D721Med (cell line): ENCODE measurements around the gene MICAL3.

ENCODE experiments used
- DNase-seq: peaks from one replicate; pipeline ENCODE4 v3.0.0; 2011; ENCODE audit warnings: low spot score; ENCODE audit not compliant: insufficient read length
- FAIRE-seq: peaks from 2 replicates; lab custom pipeline; 2011; peaks lifted over from hg19 to GRCh38; lab: Jason Lieb, UNC
- CTCF ChIP-seq: IDR thresholded peaks from 2 replicates; pipeline ENCODE4 v1.5.1; 2012; ENCODE audit warnings: mild to moderate bottlenecking, control low read depth; ENCODE audit not compliant: insufficient read depth; ENCODE audit errors: missing control alignments

The MICAL3 gene

GRCh38 chr22:17950651-17951214, 73.6 kb downstream of the MICAL3 start:
- no peak for DNase-seq
- FAIRE-seq: no peak
- no peak for TF ChIP-seq CTCF

- no peak for FAIRE-seq
- no peak for DNase-seq
- TF ChIP-seq CTCF: no peak
Observed at GRCh38 chr22:17949642-17950473, 74.5 kb downstream of the MICAL3 start.

- DNase-seq (no peak), FAIRE-seq (no peak)
- TF ChIP-seq CTCF: no peak
Observed at GRCh38 chr22:17948101-17948500, 76.3 kb downstream of the MICAL3 start.

- no peak for TF ChIP-seq CTCF
- DNase-seq: no peak
- FAIRE-seq: no peak
Observed at GRCh38 chr22:17946662-17947367, 77.5 kb downstream of the MICAL3 start.

GRCh38 chr22:17945888-17946648, 78.3 kb downstream of the MICAL3 start:
- no peak for FAIRE-seq
- no peak for TF ChIP-seq CTCF
- no peak for DNase-seq

GRCh38 chr22:17945156-17945887, 79.0 kb downstream of the MICAL3 start:
- DNase-seq (no peak), FAIRE-seq (no peak)

More at GRCh38 chr22:17945156-17945887, 79.0 kb downstream of the MICAL3 start:
- TF ChIP-seq CTCF: no peak
